ENCODE results near the gene DCTN5.

GRCh38 chr16:23611936-23612335, 29.3 kb upstream of the DCTN5 start:
- no peak for TF ChIP-seq CTCF (conservative IDR thresholded peaks at IDR 0.05)
- TF ChIP-seq EZH2 (IDR thresholded peaks at IDR 0.05; ENCODE audit: low read depth), result no peak
